HEK293 (cell line): ENCODE measurements around the gene LAMB1.
A peak's percentile ranks its signal among the peaks of the same experiment; 100 is the strongest.

ENCODE experiments used
- BCL11A ChIP-seq: fragments of 450-650 bp; formaldehyde crosslinking; IDR thresholded peaks from 2 replicates; pipeline ENCODE4 v1.5.1; 2016; ENCODE audit warnings: low read depth, missing biosample characterization, missing genetic modification characterization
- BCL11B ChIP-seq: fragments of 450-650 bp; formaldehyde crosslinking; IDR thresholded peaks from 2 replicates; pipeline ENCODE4 v1.5.1; 2016; ENCODE audit warnings: low read depth, missing biosample characterization, missing genetic modification characterization
- EGR2 ChIP-seq: fragments of 450-650 bp; formaldehyde crosslinking; IDR thresholded peaks from 2 replicates; pipeline ENCODE4 v1.5.1; 2016; ENCODE audit warnings: low read depth, missing biosample characterization, missing genetic modification characterization
- GFI1B ChIP-seq: fragments of 450-650 bp; formaldehyde crosslinking; IDR thresholded peaks from 2 replicates; pipeline ENCODE4 v1.5.1; 2016; ENCODE audit warnings: missing biosample characterization, missing genetic modification characterization
- IKZF3 ChIP-seq: fragments of 450-650 bp; IDR thresholded peaks from 2 replicates; pipeline ENCODE4 v1.5.0; 2018; ENCODE audit warnings: missing biosample characterization, mild to moderate bottlenecking, missing genetic modification characterization, moderate library complexity
- SCRT2 ChIP-seq: fragments of 450-650 bp; formaldehyde crosslinking; IDR thresholded peaks from 2 replicates; pipeline ENCODE4 v1.5.1; 2016; ENCODE audit warnings: missing biosample characterization, missing genetic modification characterization
- TRIM28 ChIP-seq: IDR thresholded peaks from 2 replicates; pipeline ENCODE4 v1.6.1; 2011; ENCODE audit warnings: low read length, control low read depth, borderline replicate concordance
- WT1 ChIP-seq: fragments of 450-650 bp; formaldehyde crosslinking; IDR thresholded peaks from 2 replicates; pipeline ENCODE4 v1.5.1; 2016; ENCODE audit warnings: missing biosample characterization, missing genetic modification characterization
- ZNF10 ChIP-seq: fragments of 450-650 bp; formaldehyde crosslinking; IDR thresholded peaks from 2 replicates; pipeline ENCODE4 v1.5.1; 2017; ENCODE audit warnings: missing biosample characterization, missing genetic modification characterization
- ZNF169 ChIP-seq: fragments of 450-650 bp; formaldehyde crosslinking; IDR thresholded peaks from 2 replicates; pipeline ENCODE4 v1.5.1; 2016; ENCODE audit warnings: missing biosample characterization, missing genetic modification characterization
- ZNF423 ChIP-seq: fragments of 450-650 bp; formaldehyde crosslinking; IDR thresholded peaks from 2 replicates; pipeline ENCODE4 v1.5.1; 2016; ENCODE audit warnings: missing biosample characterization, missing genetic modification characterization
- ZNF548 ChIP-seq: fragments of 450-650 bp; formaldehyde crosslinking; IDR thresholded peaks from 2 replicates; pipeline ENCODE4 v1.5.1; 2016; ENCODE audit warnings: missing biosample characterization, missing genetic modification characterization
- ZNF558 ChIP-seq: fragments of 450-650 bp; formaldehyde crosslinking; IDR thresholded peaks from 2 replicates; pipeline ENCODE4 v1.5.1; 2016; ENCODE audit warnings: missing biosample characterization, missing genetic modification characterization
- ZNF623 ChIP-seq: fragments of 450-650 bp; formaldehyde crosslinking; IDR thresholded peaks from 2 replicates; pipeline ENCODE4 v1.5.1; 2016; ENCODE audit warnings: missing biosample characterization, missing genetic modification characterization
- ZNF677 ChIP-seq: fragments of 450-650 bp; IDR thresholded peaks from 2 replicates; pipeline ENCODE4 v1.5.0; 2018; ENCODE audit warnings: missing biosample characterization, mild to moderate bottlenecking, missing genetic modification characterization, moderate library complexity
- ZNF776 ChIP-seq: fragments of 450-650 bp; formaldehyde crosslinking; IDR thresholded peaks from 2 replicates; pipeline ENCODE4 v1.5.0; 2017; ENCODE audit warnings: missing biosample characterization, missing genetic modification characterization, borderline replicate concordance
- ZNF791 ChIP-seq: fragments of 450-650 bp; formaldehyde crosslinking; IDR thresholded peaks from 2 replicates; pipeline ENCODE4 v1.5.1; 2016; ENCODE audit warnings: missing biosample characterization, missing genetic modification characterization
- TF ChIP-seq, protein P1 (sequence below): fragments of 450-650 bp; formaldehyde crosslinking; IDR thresholded peaks from 2 replicates; pipeline ENCODE4 v1.5.1; 2016; ENCODE audit warnings: missing biosample characterization, missing genetic modification characterization
- TF ChIP-seq, protein P2 (sequence below): fragments of 450-650 bp; formaldehyde crosslinking; IDR thresholded peaks from 2 replicates; pipeline ENCODE4 v1.5.1; 2017; ENCODE audit warnings: missing biosample characterization, missing genetic modification characterization
- TF ChIP-seq, protein P3 (sequence below): fragments of 450-650 bp; IDR thresholded peaks from 2 replicates; pipeline ENCODE4 v1.5.1; 2018; ENCODE audit warnings: missing biosample characterization, missing genetic modification characterization
- TF ChIP-seq, protein P4 (sequence below): fragments of 450-650 bp; formaldehyde crosslinking; IDR thresholded peaks from 2 replicates; pipeline ENCODE4 v1.5.0; 2017; ENCODE audit warnings: missing biosample characterization, missing genetic modification characterization, borderline replicate concordance
- TF ChIP-seq, protein P5 (sequence below): fragments of 450-650 bp; formaldehyde crosslinking; IDR thresholded peaks from 2 replicates; pipeline ENCODE4 v1.5.1; 2017; ENCODE audit warnings: missing biosample characterization, missing genetic modification characterization

LAMB1 gene

DNA sequence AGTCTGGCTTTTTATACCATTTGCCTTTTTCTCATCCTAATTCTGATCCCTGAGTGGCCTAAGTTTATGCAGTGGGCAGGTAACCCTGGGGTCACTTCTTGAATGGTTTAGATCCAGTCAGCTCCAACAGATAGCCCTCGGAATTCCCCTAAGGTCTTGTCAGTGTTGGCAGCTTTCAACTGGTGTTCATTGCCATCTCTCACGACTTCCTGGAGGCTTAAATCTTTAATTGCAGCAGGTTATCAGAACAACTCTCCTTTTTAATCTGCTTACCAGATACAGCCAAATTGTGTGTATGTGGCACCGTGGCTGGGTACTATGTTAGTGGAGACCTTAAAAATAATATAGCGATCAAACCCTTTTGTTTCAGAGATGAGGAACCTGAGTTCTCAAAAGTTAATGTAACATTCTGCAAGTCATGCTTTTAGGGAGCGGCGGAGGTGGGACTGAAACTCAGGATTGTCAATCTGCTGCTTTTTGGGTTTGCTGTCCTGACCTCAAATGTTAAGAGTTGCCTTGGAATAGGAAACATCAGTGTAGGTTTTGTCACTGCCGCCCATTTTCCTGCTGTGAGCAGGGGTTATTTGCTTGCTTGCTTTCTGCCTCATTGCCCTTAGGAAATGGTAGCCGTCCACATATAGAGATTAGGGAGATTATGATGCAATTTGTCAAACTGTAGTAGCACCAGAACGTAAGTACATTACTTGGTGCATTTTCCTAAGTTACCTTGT lies 111.2 kb downstream of the LAMB1 start (continued):
- TF ChIP-seq, protein P1, sequence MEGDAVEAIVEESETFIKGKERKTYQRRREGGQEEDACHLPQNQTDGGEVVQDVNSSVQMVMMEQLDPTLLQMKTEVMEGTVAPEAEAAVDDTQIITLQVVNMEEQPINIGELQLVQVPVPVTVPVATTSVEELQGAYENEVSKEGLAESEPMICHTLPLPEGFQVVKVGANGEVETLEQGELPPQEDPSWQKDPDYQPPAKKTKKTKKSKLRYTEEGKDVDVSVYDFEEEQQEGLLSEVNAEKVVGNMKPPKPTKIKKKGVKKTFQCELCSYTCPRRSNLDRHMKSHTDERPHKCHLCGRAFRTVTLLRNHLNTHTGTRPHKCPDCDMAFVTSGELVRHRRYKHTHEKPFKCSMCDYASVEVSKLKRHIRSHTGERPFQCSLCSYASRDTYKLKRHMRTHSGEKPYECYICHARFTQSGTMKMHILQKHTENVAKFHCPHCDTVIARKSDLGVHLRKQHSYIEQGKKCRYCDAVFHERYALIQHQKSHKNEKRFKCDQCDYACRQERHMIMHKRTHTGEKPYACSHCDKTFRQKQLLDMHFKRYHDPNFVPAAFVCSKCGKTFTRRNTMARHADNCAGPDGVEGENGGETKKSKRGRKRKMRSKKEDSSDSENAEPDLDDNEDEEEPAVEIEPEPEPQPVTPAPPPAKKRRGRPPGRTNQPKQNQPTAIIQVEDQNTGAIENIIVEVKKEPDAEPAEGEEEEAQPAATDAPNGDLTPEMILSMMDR (tag by site-specific recombination), result no peak
- 0 out of 2 replicates have a peak, but pooled peaks have one; percentile 13 for TF ChIP-seq IKZF3 (tag by site-specific recombination)
- TF ChIP-seq BCL11B (tag by site-specific recombination), result no peak
- no peak for TF ChIP-seq ZNF423
- TF ChIP-seq EGR2 (tag by site-specific recombination), result no peak
- TF ChIP-seq, protein P2, sequence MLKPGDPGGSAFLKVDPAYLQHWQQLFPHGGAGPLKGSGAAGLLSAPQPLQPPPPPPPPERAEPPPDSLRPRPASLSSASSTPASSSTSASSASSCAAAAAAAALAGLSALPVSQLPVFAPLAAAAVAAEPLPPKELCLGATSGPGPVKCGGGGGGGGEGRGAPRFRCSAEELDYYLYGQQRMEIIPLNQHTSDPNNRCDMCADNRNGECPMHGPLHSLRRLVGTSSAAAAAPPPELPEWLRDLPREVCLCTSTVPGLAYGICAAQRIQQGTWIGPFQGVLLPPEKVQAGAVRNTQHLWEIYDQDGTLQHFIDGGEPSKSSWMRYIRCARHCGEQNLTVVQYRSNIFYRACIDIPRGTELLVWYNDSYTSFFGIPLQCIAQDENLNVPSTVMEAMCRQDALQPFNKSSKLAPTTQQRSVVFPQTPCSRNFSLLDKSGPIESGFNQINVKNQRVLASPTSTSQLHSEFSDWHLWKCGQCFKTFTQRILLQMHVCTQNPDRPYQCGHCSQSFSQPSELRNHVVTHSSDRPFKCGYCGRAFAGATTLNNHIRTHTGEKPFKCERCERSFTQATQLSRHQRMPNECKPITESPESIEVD (tag by site-specific recombination), result peak; percentile 35; the same call in 1 of the 2 replicates
- no peak for TF ChIP-seq ZNF169
- TF ChIP-seq, protein P3, sequence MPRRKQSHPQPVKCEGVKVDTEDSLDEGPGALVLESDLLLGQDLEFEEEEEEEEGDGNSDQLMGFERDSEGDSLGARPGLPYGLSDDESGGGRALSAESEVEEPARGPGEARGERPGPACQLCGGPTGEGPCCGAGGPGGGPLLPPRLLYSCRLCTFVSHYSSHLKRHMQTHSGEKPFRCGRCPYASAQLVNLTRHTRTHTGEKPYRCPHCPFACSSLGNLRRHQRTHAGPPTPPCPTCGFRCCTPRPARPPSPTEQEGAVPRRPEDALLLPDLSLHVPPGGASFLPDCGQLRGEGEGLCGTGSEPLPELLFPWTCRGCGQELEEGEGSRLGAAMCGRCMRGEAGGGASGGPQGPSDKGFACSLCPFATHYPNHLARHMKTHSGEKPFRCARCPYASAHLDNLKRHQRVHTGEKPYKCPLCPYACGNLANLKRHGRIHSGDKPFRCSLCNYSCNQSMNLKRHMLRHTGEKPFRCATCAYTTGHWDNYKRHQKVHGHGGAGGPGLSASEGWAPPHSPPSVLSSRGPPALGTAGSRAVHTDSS (tag by site-specific recombination), result no peak
- TF ChIP-seq TRIM28, result no peak
- TF ChIP-seq ZNF623 (tag by site-specific recombination), result no peak
- TF ChIP-seq WT1, result no peak
- peak; percentile 63 for TF ChIP-seq SCRT2
- TF ChIP-seq ZNF548 (tag by site-specific recombination), result no peak
- TF ChIP-seq, protein P4, sequence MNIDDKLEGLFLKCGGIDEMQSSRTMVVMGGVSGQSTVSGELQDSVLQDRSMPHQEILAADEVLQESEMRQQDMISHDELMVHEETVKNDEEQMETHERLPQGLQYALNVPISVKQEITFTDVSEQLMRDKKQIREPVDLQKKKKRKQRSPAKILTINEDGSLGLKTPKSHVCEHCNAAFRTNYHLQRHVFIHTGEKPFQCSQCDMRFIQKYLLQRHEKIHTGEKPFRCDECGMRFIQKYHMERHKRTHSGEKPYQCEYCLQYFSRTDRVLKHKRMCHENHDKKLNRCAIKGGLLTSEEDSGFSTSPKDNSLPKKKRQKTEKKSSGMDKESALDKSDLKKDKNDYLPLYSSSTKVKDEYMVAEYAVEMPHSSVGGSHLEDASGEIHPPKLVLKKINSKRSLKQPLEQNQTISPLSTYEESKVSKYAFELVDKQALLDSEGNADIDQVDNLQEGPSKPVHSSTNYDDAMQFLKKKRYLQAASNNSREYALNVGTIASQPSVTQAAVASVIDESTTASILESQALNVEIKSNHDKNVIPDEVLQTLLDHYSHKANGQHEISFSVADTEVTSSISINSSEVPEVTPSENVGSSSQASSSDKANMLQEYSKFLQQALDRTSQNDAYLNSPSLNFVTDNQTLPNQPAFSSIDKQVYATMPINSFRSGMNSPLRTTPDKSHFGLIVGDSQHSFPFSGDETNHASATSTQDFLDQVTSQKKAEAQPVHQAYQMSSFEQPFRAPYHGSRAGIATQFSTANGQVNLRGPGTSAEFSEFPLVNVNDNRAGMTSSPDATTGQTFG (tag by site-specific recombination), result no peak
- no peak for TF ChIP-seq BCL11A (tag by site-specific recombination)
- TF ChIP-seq GFI1B (tag by site-specific recombination), result no peak
- TF ChIP-seq ZNF10 (tag by site-specific recombination), result no peak
- no peak for TF ChIP-seq ZNF677 (tag by site-specific recombination)
- TF ChIP-seq ZNF776 (tag by site-specific recombination), result no peak
- TF ChIP-seq, protein P5, sequence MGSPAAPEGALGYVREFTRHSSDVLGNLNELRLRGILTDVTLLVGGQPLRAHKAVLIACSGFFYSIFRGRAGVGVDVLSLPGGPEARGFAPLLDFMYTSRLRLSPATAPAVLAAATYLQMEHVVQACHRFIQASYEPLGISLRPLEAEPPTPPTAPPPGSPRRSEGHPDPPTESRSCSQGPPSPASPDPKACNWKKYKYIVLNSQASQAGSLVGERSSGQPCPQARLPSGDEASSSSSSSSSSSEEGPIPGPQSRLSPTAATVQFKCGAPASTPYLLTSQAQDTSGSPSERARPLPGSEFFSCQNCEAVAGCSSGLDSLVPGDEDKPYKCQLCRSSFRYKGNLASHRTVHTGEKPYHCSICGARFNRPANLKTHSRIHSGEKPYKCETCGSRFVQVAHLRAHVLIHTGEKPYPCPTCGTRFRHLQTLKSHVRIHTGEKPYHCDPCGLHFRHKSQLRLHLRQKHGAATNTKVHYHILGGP (tag by site-specific recombination), result no peak
- no peak; the same call in 1 of the 2 replicates for TF ChIP-seq ZNF558
- no peak for TF ChIP-seq ZNF791 (tag by site-specific recombination)
